NCI-H2081 treated with DMSO at 0.1 percent for 48 hours (cell line): ENCODE data around the gene CA5A.
"Not testable (repeated sequence)": the region's sequence is repeated elsewhere in the genome, so short reads cannot be mapped to it uniquely, and the experiment has no call there.

Source experiments
- DNase-seq: peaks from one replicate; lab custom pipeline; 2025; lab: John Stamatoyannopoulos, UW

CA5A gene

GRCh38 chr16:87924041-87924810 is 12.1 kb downstream of the CA5A start:
- DNase-seq = peak; percentile 81

DNA sequence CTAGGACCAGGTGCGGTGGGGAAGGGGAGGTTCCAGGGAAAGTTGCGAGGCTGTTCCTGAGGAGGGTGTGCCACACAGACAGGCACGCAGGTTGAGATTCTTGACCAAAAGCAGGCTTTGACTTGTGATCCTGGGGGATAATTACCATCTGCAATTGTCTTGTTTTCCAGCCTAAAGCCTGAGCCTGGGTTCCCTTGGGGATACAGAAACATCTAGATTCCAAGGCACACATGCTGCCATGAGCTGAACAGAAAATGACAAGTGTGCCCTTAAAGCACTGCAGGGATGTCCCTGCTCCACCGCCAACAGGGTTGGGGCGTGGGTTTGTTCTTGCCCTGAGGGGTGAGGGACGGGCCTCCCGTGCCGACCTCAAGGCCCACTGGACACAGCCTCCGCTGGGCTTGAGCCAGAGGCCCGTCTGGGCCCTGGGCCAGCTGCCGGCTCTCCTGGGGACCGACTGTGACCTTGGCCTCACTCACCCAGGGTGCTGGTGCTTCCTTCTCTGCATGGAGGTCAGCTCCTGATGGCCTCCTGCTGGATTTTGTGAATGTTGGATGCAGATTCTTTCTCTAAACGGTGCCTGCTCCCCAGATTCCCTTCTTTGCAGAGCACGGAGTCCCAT is 14.0 kb downstream of the CA5A start:
- DNase-seq = no peak

- DNase-seq = no peak
These were observed 15.0 kb downstream of the CA5A start for GRCh38 chr16:87921236-87921773.

DNA sequence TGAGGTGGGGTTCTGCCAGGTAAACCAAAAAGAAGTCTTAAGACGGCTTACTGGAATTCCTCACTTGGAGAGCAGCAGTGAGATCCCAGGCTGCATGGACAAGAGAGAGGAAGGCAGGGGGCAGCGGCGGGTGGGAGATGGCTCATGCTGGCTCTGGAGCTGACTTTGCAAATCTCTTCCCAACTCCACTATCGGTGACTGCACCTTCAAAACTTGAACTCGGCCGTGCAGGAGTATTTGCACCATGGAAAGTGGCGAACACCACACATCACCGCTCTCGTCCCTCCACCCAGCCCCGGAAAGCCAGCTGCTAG is 16.7 kb downstream of the CA5A start:
- DNase-seq = no peak

DNA sequence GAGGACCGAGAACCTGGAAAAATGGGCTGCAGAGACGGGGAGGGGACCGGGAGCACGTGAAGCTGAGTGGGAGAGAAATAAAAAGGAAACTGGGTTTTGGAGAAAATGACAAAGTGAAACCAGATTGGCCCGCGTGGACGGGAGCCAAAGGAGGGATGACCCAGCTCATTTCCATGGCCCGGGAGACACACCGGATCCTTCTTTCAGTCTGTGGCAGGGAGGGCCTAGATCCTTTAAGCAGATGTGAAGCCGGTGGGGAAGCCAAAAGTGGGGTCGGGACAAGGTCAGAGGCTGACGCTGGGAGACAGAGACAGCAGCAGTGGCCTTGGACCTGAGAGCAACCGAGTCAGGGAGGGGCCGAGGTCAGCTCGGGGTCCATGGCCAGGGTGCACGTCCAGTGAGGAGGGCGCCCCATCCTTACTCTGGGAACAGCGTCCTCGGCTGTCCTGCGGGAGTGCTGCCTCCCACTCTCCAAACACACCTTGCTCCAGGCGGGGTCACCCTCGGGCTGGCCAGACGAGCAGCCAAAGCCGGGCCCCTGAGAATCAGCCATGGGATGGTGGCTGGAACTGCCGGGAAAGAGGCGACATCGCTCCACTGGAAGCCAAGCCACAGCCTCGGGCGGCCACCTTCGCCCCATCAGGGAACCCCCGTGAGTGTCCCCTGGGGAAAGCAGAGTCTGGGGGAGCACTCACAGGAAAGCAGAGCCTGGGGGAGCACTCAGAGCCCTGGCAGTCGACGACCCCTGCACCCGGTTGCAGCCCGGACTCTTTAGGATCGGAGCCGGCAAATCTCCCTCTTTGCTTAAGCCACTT is 17.3 kb downstream of the CA5A start:
- DNase-seq = no peak

DNA sequence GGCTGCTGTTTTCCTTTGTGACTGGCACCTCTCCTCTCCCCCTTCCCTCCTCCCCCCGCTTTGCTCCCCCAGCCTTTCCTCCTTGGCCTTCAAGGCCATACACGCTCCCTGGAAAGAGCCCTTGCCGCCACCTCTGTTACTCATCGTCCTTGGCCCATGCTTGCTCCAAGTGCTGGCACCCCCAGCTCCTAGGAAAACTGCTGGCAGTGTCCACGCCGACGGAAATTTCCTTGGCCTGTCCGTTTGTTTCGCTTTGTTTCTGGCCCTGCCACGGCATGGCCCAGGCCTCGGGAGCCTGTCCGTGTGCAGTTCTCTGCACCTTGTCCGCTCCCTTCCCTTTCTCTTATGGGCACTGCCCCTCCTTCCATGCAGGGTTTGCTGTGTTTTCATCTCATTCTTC is 18.0 kb downstream of the CA5A start:
- DNase-seq = no peak

- DNase-seq = no peak
These were observed 18.8 kb downstream of the CA5A start for GRCh38 chr16:87917503-87917902.

DNA sequence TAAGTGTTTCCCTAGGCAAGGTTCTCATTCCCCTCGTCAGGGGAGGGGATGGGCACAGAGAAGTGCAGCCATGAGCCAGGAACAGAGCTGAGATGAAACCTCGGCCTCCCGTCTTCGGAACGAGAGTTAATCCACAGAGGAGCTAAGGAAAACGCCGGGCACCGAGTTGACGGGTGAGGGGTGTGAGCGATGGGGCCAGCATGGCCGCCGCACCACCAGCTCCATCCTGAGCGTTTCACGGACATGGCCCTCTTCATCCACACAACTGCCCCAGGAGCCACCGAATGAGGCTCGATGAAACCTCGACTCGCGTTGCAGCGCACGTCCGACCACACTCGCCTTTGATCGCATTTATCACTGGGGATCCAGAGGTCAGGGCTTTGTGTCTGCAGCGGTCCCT is 21.5 kb downstream of the CA5A start:
- no peak for DNase-seq

GRCh38 chr16:87914021-87914725 is 22.2 kb downstream of the CA5A start:
- DNase-seq = not testable (repeated sequence)

DNA sequence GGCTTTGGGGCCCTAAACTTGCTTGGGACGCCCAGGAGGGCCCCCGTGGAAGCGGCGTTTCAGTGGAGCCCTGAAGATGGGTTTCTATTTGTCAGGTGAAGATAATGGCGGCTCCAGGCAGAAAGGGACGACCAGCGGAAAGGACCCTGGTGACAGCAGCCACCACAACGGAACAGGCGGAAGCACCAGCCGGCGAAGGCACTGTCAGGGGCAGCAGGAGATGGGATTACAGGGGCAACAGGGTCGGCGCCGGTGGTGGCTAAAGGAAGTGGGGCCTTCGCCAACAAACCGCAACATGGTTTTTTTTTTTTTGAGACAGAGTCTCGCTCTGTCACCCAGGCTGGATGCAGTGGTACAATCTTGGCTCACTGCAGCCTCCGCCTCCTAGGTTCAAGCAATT is 23.6 kb downstream of the CA5A start:
- not testable (repeated sequence) for DNase-seq

GRCh38 chr16:87911106-87911763 is 25.1 kb downstream of the CA5A start:
- DNase-seq = peak; percentile 80

GRCh38 chr16:87909203-87909935 is 27.0 kb downstream of the CA5A start:
- not testable (repeated sequence) for DNase-seq

DNA sequence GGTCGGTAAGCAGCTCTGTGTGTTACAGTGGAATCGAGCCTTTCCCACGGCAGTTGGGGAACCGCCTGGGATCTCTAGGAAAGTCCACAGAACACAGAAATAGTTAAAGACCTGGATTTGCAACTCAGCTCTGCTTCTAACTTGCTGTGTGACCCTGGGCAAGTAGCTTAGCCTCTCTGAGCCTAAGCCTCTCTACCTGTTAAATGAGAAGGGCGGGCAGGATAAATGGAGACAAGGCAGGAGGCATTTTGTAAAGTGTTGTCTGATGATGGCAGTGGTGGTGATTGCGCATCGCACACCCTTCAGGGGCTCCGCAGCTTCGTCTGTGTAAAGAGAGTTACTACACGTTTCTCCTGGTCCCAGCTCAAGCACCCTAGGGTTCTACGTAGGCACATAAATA is 28.2 kb downstream of the CA5A start:
- DNase-seq = not testable (repeated sequence)

- DNase-seq = not testable (repeated sequence)
These were observed 30.8 kb downstream of the CA5A start for GRCh38 chr16:87905521-87905920.

DNA sequence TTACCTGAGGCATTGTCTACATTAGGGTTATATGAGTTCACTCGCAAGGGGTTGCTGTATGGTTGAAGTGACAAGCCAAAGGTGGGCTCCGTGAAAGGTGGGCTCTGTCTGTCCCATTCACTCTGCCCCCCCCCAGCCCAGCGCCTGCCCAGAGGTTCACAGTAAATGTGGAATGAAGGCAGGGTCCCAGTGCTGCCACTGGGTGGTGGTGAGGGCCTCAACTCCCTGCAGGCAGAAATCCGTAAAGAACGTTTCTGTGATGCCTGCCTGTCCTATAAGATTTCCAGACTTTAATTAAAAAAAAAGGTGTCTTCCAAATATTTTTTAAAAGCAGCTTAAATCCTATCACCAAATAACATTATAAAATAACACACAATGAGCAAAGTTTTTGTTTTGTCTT is 31.4 kb downstream of the CA5A start:
- not testable (repeated sequence) for DNase-seq

GRCh38 chr16:87900489-87900888 is 35.8 kb downstream of the CA5A start:
- not testable (repeated sequence) for DNase-seq

DNA sequence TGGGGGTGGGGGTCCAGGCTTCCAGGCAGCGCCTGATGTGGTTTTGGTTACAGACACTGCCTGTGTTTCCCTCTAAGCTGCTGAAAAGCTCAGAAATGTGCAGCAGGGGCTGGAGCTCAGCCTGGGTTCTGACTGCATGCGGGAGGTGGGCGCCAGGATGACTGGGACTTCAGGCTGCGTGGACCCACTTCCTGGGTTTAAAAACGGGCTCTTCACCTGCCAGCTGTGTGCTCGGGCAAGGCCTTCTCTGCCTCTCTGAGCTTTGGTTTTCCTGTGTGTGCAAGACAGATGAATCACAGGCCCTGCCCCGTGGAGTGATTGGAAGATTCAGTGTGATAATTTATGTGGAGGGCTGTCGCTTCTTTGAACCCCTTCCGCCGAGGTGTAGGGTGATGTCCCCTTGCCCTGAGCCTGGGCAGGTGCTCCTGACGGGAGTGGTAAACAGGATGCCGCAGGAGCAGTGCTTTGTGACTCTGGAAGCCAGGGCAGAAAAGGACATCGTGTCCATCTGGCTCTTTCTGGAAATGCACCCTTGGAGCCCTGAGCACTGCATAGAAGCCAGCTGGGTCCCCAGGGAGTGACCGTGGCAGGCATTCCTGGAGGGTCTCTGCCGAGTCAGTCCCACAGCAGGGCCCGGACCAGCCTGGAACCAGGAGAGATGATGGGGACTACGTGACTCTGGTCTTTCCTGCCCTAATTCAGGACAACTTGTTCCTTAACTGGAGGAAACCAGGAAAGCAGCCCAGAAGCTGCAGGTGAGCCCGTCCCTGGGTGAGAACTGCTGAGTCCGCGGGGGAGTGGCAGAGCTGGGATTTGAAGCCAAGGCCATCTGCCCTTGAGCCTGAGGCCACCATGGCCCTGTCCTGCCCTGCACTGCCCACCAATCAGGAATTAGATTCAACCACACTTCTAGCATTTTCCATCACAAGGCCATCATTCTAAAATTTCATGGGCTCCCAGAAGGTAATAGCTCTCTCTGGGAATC is 38.5 kb downstream of the CA5A start:
- DNase-seq = no peak

DNA sequence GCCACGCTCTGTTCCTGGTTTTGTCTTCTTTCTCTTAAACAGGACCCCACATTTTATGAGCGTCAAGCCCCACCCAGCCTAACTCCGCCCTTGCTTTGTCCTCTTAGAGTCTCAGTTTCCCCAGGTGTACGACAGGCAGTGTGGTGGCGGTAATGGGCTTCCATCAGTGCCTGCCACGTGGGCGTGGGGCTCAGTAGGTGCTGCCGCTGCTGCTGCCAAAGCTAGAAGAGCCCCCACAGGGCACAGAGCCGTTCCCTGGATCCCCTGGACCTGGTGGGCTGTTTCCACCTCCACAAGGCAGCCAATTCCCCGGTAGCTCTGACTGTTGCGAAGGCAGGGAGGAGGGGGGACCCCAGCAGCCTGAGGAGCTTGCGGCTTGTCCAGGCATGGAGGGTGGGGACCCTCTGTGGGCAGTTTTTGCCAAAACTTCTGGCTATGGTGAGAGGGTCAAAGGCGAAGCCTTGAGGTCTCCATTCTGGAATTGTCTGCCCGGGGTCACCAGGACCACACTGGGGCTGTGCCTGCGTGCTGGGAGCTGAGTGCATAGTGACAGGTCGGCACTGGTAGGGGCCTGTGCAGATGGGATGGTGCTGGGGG is 39.3 kb downstream of the CA5A start:
- not testable (repeated sequence) for DNase-seq
